HepG2 (cell line): Measurements from ENCODE around the gene SMKR1.

ENCODE experiments used
- POLR2AphosphoS5 ChIP-seq: IDR thresholded peaks from 2 replicates; pipeline ENCODE4 v1.6.1; 2012; ENCODE audit warnings: low read depth, low read length
- TCF7L2 ChIP-seq: IDR thresholded peaks from 2 replicates; pipeline ENCODE4 v1.6.1; 2011; ENCODE audit warnings: mild to moderate bottlenecking, low read depth, low read length, moderate library complexity
- TF ChIP-seq, protein P1 (sequence below): sonication (generic); formaldehyde crosslinking; IDR thresholded peaks from 2 replicates; pipeline ENCODE4 v1.8.1; 2022; ENCODE audit warnings: low read depth, mild to moderate bottlenecking, missing genetic modification reagents
- TF ChIP-seq, protein P2 (sequence below): sonication (generic); formaldehyde crosslinking; IDR thresholded peaks from 2 replicates; pipeline ENCODE4 v1.4.0; 2020; ENCODE audit warnings: missing genetic modification reagents, borderline replicate concordance
- TF ChIP-seq, protein P3 (sequence below): sonication (generic); formaldehyde crosslinking; IDR thresholded peaks from 2 replicates; pipeline ENCODE4 v1.5.0; 2020; ENCODE audit warnings: mild to moderate bottlenecking, missing genetic modification reagents, moderate library complexity

DNA sequence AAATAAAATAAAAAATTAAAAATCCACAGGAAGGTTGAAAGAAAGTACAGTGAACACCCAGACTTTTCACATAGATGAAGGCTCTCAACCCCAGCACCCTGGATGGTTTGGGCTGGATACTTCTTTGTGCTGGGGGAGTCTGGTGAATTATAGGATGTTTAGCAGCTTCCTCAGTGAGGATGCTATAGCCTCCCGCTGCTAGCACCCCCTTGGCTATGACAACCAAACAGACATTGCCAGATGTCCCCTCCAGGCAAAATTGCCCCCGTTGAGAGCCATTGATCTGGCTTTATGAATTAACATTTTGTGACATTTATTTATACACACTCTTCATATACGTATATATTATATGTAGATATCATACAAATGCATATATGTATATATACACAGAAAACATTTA is 21.6 kb downstream of the SMKR1 start:
- TF ChIP-seq TCF7L2: no peak
- TF ChIP-seq POLR2AphosphoS5: no peak
- TF ChIP-seq, protein P1, sequence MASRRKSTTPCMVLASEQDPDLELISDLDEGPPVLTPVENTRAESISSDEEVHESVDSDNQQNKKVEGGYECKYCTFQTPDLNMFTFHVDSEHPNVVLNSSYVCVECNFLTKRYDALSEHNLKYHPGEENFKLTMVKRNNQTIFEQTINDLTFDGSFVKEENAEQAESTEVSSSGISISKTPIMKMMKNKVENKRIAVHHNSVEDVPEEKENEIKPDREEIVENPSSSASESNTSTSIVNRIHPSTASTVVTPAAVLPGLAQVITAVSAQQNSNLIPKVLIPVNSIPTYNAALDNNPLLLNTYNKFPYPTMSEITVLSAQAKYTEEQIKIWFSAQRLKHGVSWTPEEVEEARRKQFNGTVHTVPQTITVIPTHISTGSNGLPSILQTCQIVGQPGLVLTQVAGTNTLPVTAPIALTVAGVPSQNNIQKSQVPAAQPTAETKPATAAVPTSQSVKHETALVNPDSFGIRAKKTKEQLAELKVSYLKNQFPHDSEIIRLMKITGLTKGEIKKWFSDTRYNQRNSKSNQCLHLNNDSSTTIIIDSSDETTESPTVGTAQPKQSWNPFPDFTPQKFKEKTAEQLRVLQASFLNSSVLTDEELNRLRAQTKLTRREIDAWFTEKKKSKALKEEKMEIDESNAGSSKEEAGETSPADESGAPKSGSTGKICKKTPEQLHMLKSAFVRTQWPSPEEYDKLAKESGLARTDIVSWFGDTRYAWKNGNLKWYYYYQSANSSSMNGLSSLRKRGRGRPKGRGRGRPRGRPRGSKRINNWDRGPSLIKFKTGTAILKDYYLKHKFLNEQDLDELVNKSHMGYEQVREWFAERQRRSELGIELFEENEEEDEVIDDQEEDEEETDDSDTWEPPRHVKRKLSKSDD: no peak
- TF ChIP-seq, protein P2, sequence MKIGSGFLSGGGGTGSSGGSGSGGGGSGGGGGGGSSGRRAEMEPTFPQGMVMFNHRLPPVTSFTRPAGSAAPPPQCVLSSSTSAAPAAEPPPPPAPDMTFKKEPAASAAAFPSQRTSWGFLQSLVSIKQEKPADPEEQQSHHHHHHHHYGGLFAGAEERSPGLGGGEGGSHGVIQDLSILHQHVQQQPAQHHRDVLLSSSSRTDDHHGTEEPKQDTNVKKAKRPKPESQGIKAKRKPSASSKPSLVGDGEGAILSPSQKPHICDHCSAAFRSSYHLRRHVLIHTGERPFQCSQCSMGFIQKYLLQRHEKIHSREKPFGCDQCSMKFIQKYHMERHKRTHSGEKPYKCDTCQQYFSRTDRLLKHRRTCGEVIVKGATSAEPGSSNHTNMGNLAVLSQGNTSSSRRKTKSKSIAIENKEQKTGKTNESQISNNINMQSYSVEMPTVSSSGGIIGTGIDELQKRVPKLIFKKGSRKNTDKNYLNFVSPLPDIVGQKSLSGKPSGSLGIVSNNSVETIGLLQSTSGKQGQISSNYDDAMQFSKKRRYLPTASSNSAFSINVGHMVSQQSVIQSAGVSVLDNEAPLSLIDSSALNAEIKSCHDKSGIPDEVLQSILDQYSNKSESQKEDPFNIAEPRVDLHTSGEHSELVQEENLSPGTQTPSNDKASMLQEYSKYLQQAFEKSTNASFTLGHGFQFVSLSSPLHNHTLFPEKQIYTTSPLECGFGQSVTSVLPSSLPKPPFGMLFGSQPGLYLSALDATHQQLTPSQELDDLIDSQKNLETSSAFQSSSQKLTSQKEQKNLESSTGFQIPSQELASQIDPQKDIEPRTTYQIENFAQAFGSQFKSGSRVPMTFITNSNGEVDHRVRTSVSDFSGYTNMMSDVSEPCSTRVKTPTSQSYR (CRISPR knock-in tag): no peak
- TF ChIP-seq, protein P3, sequence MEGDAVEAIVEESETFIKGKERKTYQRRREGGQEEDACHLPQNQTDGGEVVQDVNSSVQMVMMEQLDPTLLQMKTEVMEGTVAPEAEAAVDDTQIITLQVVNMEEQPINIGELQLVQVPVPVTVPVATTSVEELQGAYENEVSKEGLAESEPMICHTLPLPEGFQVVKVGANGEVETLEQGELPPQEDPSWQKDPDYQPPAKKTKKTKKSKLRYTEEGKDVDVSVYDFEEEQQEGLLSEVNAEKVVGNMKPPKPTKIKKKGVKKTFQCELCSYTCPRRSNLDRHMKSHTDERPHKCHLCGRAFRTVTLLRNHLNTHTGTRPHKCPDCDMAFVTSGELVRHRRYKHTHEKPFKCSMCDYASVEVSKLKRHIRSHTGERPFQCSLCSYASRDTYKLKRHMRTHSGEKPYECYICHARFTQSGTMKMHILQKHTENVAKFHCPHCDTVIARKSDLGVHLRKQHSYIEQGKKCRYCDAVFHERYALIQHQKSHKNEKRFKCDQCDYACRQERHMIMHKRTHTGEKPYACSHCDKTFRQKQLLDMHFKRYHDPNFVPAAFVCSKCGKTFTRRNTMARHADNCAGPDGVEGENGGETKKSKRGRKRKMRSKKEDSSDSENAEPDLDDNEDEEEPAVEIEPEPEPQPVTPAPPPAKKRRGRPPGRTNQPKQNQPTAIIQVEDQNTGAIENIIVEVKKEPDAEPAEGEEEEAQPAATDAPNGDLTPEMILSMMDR (CRISPR knock-in tag): no peak
